HFFc6 (cell line): Measurements from ENCODE around the gene POLR1C. TPM values are rescaled to one million over a fixed set of nuclear protein-coding genes. Genes with fewer than 3 reads are reported as not detected.
"Not testable (repeated sequence)": the region's sequence is repeated elsewhere in the genome, so short reads cannot be mapped to it uniquely, and the experiment has no call there.

Source experiments
- DNase-seq: peaks from one replicate; pipeline ENCODE4 v3.0.0-alpha.2; 2018
- H3K27ac Mint-ChIP-seq: 2 replicates; pipeline ENCODE4 v1.8.0; 2020; ENCODE audit warnings: mild to moderate bottlenecking, mixed read lengths
- H3K27me3 Mint-ChIP-seq: 2 replicates; pipeline ENCODE4 v1.8.0; 2021; ENCODE audit warnings: mild to moderate bottlenecking, moderate library complexity, mixed read lengths; ENCODE audit not compliant: insufficient read depth
- H3K36me3 Mint-ChIP-seq: 2 replicates; pipeline ENCODE4 v1.8.0; 2021; ENCODE audit warnings: low read depth, mixed read lengths
- H3K4me1 Mint-ChIP-seq: 2 replicates; pipeline ENCODE4 v1.8.0; 2020; ENCODE audit warnings: low read depth, mixed read lengths
- H3K4me3 Mint-ChIP-seq: 2 replicates; pipeline ENCODE4 v1.8.0; 2020; ENCODE audit warnings: mild to moderate bottlenecking, moderate library complexity, mixed read lengths
- H3K9me3 Mint-ChIP-seq: 2 replicates; pipeline ENCODE4 v1.8.0; 2020; ENCODE audit warnings: mild to moderate bottlenecking, mixed read lengths
- CTCF ChIP-seq: fragments of 200-600 bp; sonication (generic); IDR thresholded peaks from 2 replicates; pipeline ENCODE4 v1.5.0; 2021; ENCODE audit warnings: antibody characterized with exemption, mild to moderate bottlenecking
- total RNA-seq, 6 experiments: library from RNA; stranded (reverse); fragmentation: NEBNext Ultra II Directional; extraction: Animal tissue kit (Norgen Biotek cat#: 25700); gene quantifications; 2 replicates in 1 of 6; 3 replicates in 5 of 6; pipeline ENCODE4 v1.2.3, GENCODE V29; 2021

The POLR1C gene
- total RNA-seq, 6 experiments from 2014 or later, result 43.5 to 66.9 (median 53.8) TPM

DNA sequence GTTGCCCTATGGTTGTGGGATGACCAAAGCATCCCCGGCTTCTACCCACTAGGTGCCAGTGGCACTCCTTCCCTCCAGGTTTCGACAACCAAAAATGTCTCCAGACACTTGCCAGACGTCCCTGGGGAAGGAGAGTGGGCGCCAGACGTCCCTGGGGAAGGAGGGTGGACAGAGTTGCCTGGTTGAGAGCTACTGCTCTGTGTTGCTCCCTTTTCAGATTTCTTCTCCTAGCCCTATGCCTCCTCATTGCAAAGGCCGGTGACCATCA, 19.8 kb upstream of the POLR1C start:
- no peaks in the 10 kb centered on the region; the same call in none of the 2 replicates for H3K27me3 Mint-ChIP-seq
- DNase-seq, result no peak
- peaks cover 56% of the 10 kb centered on the region for H3K4me1 Mint-ChIP-seq
- H3K4me3 Mint-ChIP-seq, result peak overlapping the region; percentile 71
- no peak for TF ChIP-seq CTCF
- peak overlapping the region; percentile 92 for H3K27ac Mint-ChIP-seq
- no peaks in the 10 kb centered on the region for H3K9me3 Mint-ChIP-seq
- H3K36me3 Mint-ChIP-seq, result peaks cover 22% of the 10 kb centered on the region; the same call in 1 of the 2 replicates

DNA sequence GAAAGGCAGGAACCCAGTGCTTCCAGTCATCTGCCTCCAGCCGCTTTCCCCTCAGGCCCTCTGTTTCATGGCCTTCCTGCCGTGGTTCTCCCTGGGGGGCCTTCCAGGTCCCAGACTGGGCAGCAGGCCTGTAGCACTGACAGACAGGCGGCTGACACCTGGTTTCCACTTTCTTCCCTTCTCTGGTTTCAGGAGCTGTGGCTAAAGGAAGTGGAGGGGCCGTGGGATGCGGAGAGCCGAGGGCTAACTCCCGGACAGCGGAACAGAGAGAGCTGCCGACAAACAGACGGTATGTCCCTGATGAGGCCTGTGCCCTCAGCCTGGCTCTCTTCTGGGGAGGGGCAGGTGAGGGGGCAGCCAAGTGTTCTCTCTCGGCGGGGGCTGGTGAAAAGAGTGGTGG, 19.2 kb upstream of the POLR1C start:
- Mint-ChIP-seq H3K9me3 (no peaks in the 10 kb centered on the region), H3K27ac (peak overlapping the region; percentile 92; the same call in 1 of the 2 replicates), H3K4me3 (no peak overlapping the region), H3K27me3 (no peaks in the 10 kb centered on the region; the same call in none of the 2 replicates), H3K36me3 (peaks cover 22% of the 10 kb centered on the region; the same call in 1 of the 2 replicates), H3K4me1 (peaks cover 49% of the 10 kb centered on the region)
- TF ChIP-seq CTCF, result no peak
- DNase-seq, result no peak

DNA sequence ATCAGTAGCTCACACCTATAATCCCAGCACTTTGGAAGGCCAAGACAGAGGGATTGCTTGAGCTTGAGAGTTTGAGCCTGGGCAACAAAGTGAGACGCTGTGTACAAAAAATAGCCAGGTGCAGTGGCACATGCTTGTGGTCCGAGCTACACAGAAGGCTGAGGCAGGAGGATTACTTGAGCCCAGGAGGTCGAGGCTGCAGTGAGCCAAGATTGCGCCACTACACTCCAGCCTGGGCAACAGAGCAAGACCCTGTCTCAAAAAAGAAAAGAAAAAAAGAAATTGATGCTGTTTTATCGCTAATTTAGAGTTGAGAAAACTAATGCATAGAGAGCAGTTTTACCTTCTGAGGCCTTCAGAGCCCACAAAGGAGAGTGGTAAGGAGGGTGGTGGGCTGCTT, 18.6 kb upstream of the POLR1C start:
- not testable (repeated sequence) for H3K27ac Mint-ChIP-seq, DNase-seq, H3K9me3 Mint-ChIP-seq, H3K4me3 Mint-ChIP-seq, H3K27me3 Mint-ChIP-seq
- Mint-ChIP-seq H3K36me3 (peaks cover 22% of the 10 kb centered on the region; the same call in 1 of the 2 replicates), H3K4me1 (peaks cover 43% of the 10 kb centered on the region)

GRCh38 chr6:43499028-43499815, 17.7 kb upstream of the POLR1C start:
- no peak overlapping the region for H3K27ac Mint-ChIP-seq
- no peak for TF ChIP-seq CTCF
- no peaks in the 10 kb centered on the region; the same call in none of the 2 replicates for H3K27me3 Mint-ChIP-seq
- no peak for DNase-seq
- H3K36me3 Mint-ChIP-seq, result peaks cover 22% of the 10 kb centered on the region; the same call in 1 of the 2 replicates
- H3K4me3 Mint-ChIP-seq, result no peak overlapping the region
- H3K9me3 Mint-ChIP-seq, result no peaks in the 10 kb centered on the region
- peaks cover 34% of the 10 kb centered on the region for H3K4me1 Mint-ChIP-seq

GRCh38 chr6:43500921-43501320, 16.0 kb upstream of the POLR1C start:
- no peak overlapping the region for H3K27ac Mint-ChIP-seq
- H3K36me3 Mint-ChIP-seq, result peaks cover 13% of the 10 kb centered on the region; the same call in 1 of the 2 replicates
- TF ChIP-seq CTCF, result no peak
- H3K9me3 Mint-ChIP-seq, result no peaks in the 10 kb centered on the region
- no peak overlapping the region for H3K4me3 Mint-ChIP-seq
- DNase-seq, result no peak
- no peaks in the 10 kb centered on the region; the same call in none of the 2 replicates for H3K27me3 Mint-ChIP-seq
- peaks cover 17% of the 10 kb centered on the region for H3K4me1 Mint-ChIP-seq

DNA sequence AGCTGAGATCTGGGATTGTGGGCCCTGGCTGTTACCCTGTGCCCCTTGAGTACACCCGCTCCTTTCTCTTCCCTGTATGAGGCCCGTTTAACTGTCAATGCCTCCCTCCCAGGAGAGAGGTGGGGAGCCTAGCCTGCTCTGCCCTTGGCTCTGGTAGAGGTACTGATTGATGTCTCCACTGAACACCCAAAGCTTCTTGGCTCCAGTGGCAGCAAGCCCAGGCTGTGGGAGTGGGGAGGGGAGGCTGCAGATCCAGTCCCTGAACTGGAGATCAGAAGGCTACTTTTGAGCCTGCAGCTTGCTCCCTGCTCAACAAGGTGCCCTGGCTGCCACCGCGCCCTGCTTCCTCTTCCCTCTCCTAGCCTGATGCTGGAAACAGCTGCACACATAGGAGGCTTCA, 14.2 kb upstream of the POLR1C start:
- H3K4me1 Mint-ChIP-seq, result no peaks in the 10 kb centered on the region; the same call in 1 of the 2 replicates
- TF ChIP-seq CTCF, result no peak
- H3K36me3 Mint-ChIP-seq, result peaks cover 13% of the 10 kb centered on the region; the same call in 1 of the 2 replicates

More for the DNA sequence above, 14.2 kb upstream of the POLR1C start:
- no peak overlapping the region for H3K27ac Mint-ChIP-seq
- no peak for DNase-seq
- H3K4me3 Mint-ChIP-seq, result no peak overlapping the region
- H3K27me3 Mint-ChIP-seq, result no peaks in the 10 kb centered on the region; the same call in none of the 2 replicates
- H3K9me3 Mint-ChIP-seq, result no peaks in the 10 kb centered on the region
